K562 (cell line): ENCODE data around the gene CC2D2B. TPM values are rescaled to one million over a fixed set of nuclear protein-coding genes. Genes with fewer than 3 reads are reported as not detected.

Experiments
- ATAC-seq: fragments of 200-7000 bp; cut with Tn5 transposase; 3 replicates; pipeline ENCODE4 v1.9.1; 2020; ENCODE audit warnings: moderate library complexity
- BruUV-seq: library from RNA; stranded (reverse); fragments of 400-500 nt; replicated peaks from 2 replicates; lab custom pipeline; 2021; lab: Mats Ljungman, UMichigan
- CTCF ChIA-PET: fragments of 300-600 bp; formaldehyde crosslinking; extraction: SDS; loops from one replicate; lab custom pipeline; 2021; ENCODE audit warnings: low intra/inter-chr PET ratio; lab: Yijun Ruan, JAX
- POLR2A ChIA-PET: fragments of 300-600, 350-650 bp; sonication (Branson Sonifier 250); formaldehyde crosslinking; extraction: SDS; loops from one replicate; lab custom pipeline; 2021; ENCODE audit warnings: antibody characterized with exemption, inconsistent platforms; lab: Yijun Ruan, JAX
- DNase-seq, 4 experiments: peaks; one replicate each; pipeline versions ENCODE4 v3.0.0 to v3.0.0-alpha.2; 2011 to 2018; ENCODE audit warnings: low spot score in 3 of 4, mixed read lengths in 3 of 4; ENCODE audit errors: extremely low read depth in 1 of 4
- FAIRE-seq: peaks from 2 replicates; lab custom pipeline; 2011; peaks lifted over from hg19 to GRCh38; lab: Jason Lieb, UNC
- H2AFZ ChIP-seq: 2 replicates; pipeline ENCODE4 v1.6.0; 2011; ENCODE audit warnings: low read depth, low read length, control low read depth, inconsistent platforms
- H3K27ac ChIP-seq: fragments of 200-600 bp; 3 replicates; pipeline ENCODE4 v1.8.0; 2011; ENCODE audit warnings: low read depth, mild to moderate bottlenecking, control low read depth, inconsistent platforms, low read length, moderate library complexity, mixed read lengths; ENCODE audit errors: extremely low read depth
- H3K27me3 ChIP-seq, 2 experiments: fragments of 300-600 bp in 1 of 2; 2 replicates in 1 of 2; 3 replicates in 1 of 2; pipeline versions ENCODE4 v1.6.0 to v1.8.0; 2011; ENCODE audit warnings: inconsistent platforms in 2 of 2, low read length in 2 of 2, mild to moderate bottlenecking in 1 of 2, mixed read lengths in 1 of 2, moderate library complexity in 1 of 2; ENCODE audit not compliant: control insufficient read depth in 2 of 2, insufficient read depth in 2 of 2
- H3K36me3 ChIP-seq: fragments of 300-600 bp; 3 replicates; pipeline ENCODE4 v1.8.0; 2011; ENCODE audit warnings: mild to moderate bottlenecking, low read length, inconsistent platforms; ENCODE audit not compliant: control insufficient read depth, insufficient read depth
- H3K4me1 ChIP-seq, 2 experiments: fragments of 200-600 bp in 1 of 2; replicated peaks in 1 of 2; 2 replicates in 1 of 2; 3 replicates in 1 of 2; pipeline versions ENCODE4 v1.5.1 to v1.8.0; 2011; ENCODE audit warnings: inconsistent platforms in 2 of 2, low read length in 2 of 2, mild to moderate bottlenecking in 1 of 2, mixed read lengths in 1 of 2, moderate library complexity in 1 of 2; ENCODE audit not compliant: control insufficient read depth in 2 of 2, insufficient read depth in 2 of 2
- H3K4me2 ChIP-seq: 2 replicates; pipeline ENCODE4 v1.6.1; 2011; ENCODE audit warnings: low read length, control low read depth, inconsistent platforms, mixed read lengths; ENCODE audit not compliant: insufficient read depth
- H3K4me3 ChIP-seq: fragments of 200-600 bp; sonication (generic), shearing (Covaris generic); 2 replicates; pipeline ENCODE4 v1.5.1; 2016; ENCODE audit warnings: control low read depth, inconsistent platforms
- H3K79me2 ChIP-seq: fragments of 200-600 bp; 3 replicates; pipeline ENCODE4 v1.8.0; 2011; ENCODE audit warnings: low read length, inconsistent platforms; ENCODE audit not compliant: control insufficient read depth, insufficient read depth
- H3K9ac ChIP-seq, 2 experiments: 2 replicates each; pipeline versions ENCODE4 v1.6.0 to v1.6.1; 2011; ENCODE audit warnings: low read depth in 2 of 2, low read length in 2 of 2, control low read depth in 1 of 2, inconsistent platforms in 1 of 2, mild to moderate bottlenecking in 1 of 2, mixed read lengths in 1 of 2; ENCODE audit not compliant: insufficient read depth in 1 of 2
- H3K9me1 ChIP-seq: one replicate; pipeline ENCODE4 v1.6.0; 2011; ENCODE audit warnings: inconsistent platforms, mild to moderate bottlenecking, low read length, moderate library complexity; ENCODE audit not compliant: control insufficient read depth, insufficient read depth
- H3K9me3 ChIP-seq: replicated peaks from 2 replicates; pipeline ENCODE4 v1.5.1; 2011; ENCODE audit warnings: low read depth, low read length, inconsistent platforms; ENCODE audit not compliant: control insufficient read depth, insufficient read depth
- H4K20me1 ChIP-seq: replicated peaks from 2 replicates; pipeline ENCODE4 v1.6.1; 2011; ENCODE audit warnings: low read length, inconsistent platforms, mixed read lengths; ENCODE audit not compliant: control insufficient read depth, insufficient read depth
- CREB1 ChIP-seq, 2 experiments: sonication (generic) in 1 of 2; formaldehyde crosslinking in 1 of 2; IDR thresholded peaks; 2 replicates each; pipeline versions ENCODE4 v1.6.1 to v1.8.0; 2012 to 2022; ENCODE audit warnings: inconsistent platforms in 1 of 2, mild to moderate bottlenecking in 1 of 2, missing genetic modification reagents in 1 of 2, moderate library complexity in 1 of 2
- CTBP1 ChIP-seq: fragments of 450-650 bp; IDR thresholded peaks from 2 replicates; pipeline ENCODE4 v1.6.1; 2016; ENCODE audit warnings: borderline replicate concordance
- ESRRB ChIP-seq: fragments of 250-450 bp; sonication (Bioruptor Pico); IDR thresholded peaks from 2 replicates; pipeline ENCODE4 v1.5.0; 2020; ENCODE audit warnings: mild to moderate bottlenecking, moderate library complexity, borderline replicate concordance
- ETS1 ChIP-seq: conservative IDR thresholded peaks from 2 replicates; pipeline ENCODE4 v1.6.1; 2011; ENCODE audit warnings: low read depth, mild to moderate bottlenecking, low read length; ENCODE audit not compliant: control insufficient read depth
- FOXJ2 ChIP-seq: fragments of 200-800 bp; sonication (Bioruptor generic); IDR thresholded peaks from 2 replicates; pipeline ENCODE4 v1.6.1; 2016; ENCODE audit warnings: missing genetic modification characterization, missing compliant biosample characterization
- IRF9 ChIP-seq: fragments of 450-650 bp; IDR thresholded peaks from 2 replicates; pipeline ENCODE4 v1.6.1; 2016; ENCODE audit warnings: missing biosample characterization, missing genetic modification characterization
- MCM3 ChIP-seq: fragments of 450-650 bp; IDR thresholded peaks from 2 replicates; pipeline ENCODE4 v1.6.1; 2016
- MECOM ChIP-seq: fragments of 250-450 bp; sonication (Bioruptor Pico); IDR thresholded peaks from 2 replicates; pipeline ENCODE4 v1.8.0; 2022; ENCODE audit warnings: inconsistent platforms
- PHB ChIP-seq: fragments of 250-450 bp; sonication (Bioruptor Pico); IDR thresholded peaks from 2 replicates; pipeline ENCODE4 v1.5.0; 2021
- PPARD ChIP-seq: fragments of 250-450 bp; sonication (Bioruptor Pico); IDR thresholded peaks from 2 replicates; pipeline ENCODE4 v1.8.0; 2022; ENCODE audit warnings: inconsistent platforms, mild to moderate bottlenecking, moderate library complexity
- SIRT6 ChIP-seq: IDR thresholded peaks from one replicate; pipeline ENCODE4 v1.6.1; 2012; ENCODE audit warnings: low read depth, mild to moderate bottlenecking, control low read depth, inconsistent platforms, low read length, moderate library complexity
- SLC30A9 ChIP-seq: fragments of 250-450 bp; sonication (Bioruptor Pico); IDR thresholded peaks from 2 replicates; pipeline ENCODE4 v1.8.0; 2022; ENCODE audit warnings: mild to moderate bottlenecking, moderate library complexity
- TEAD1 ChIP-seq, 2 experiments: fragments of 450-650 bp in 1 of 2; sonication (generic) in 1 of 2; formaldehyde crosslinking; IDR thresholded peaks; 2 replicates each; pipeline versions ENCODE4 v1.4.0 to v1.8.0; 2020 to 2022; ENCODE audit warnings: mild to moderate bottlenecking in 2 of 2, missing genetic modification reagents in 1 of 2
- THRAP3 ChIP-seq: fragments of 450-650 bp; IDR thresholded peaks from 2 replicates; pipeline ENCODE4 v1.6.1; 2016; ENCODE audit warnings: mild to moderate bottlenecking, inconsistent platforms, borderline replicate concordance
- ZBTB26 ChIP-seq: fragments of 450-650 bp; formaldehyde crosslinking; IDR thresholded peaks from 2 replicates; pipeline ENCODE4 v1.4.0; 2022; ENCODE audit warnings: missing genetic modification characterization
- ZBTB7A ChIP-seq: IDR thresholded peaks from 2 replicates; pipeline ENCODE4 v1.6.1; 2011; ENCODE audit warnings: low read depth, mild to moderate bottlenecking, low read length, moderate library complexity, borderline replicate concordance; ENCODE audit not compliant: control insufficient read depth
- ZC3H11A ChIP-seq: IDR thresholded peaks from 2 replicates; pipeline ENCODE4 v1.6.1; 2012; ENCODE audit warnings: low read depth, low read length, improper control_type of control experiment
- ZNF165 ChIP-seq: fragments of 250-450 bp; sonication (Bioruptor Pico); IDR thresholded peaks from 2 replicates; pipeline ENCODE4 v1.4.0; 2020; ENCODE audit warnings: borderline replicate concordance
- ZNF830 ChIP-seq: fragments of 250-450 bp; sonication (Bioruptor Pico); IDR thresholded peaks from 2 replicates; pipeline ENCODE4 v1.5.0; 2021; ENCODE audit warnings: mild to moderate bottlenecking
- WGBS: fragments of 100-300 bp; shearing (Covaris generic); methylation state at CpG from one replicate; pipeline ENCODE4 v1.1.6; 2016; ENCODE audit warnings: low coverage, mixed read lengths; ENCODE audit not compliant: insufficient coverage; ENCODE audit errors: missing lambda C conversion rate; 5-methylcytosine and 5-hydroxymethylcytosine counted together
- in situ Hi-C: fragments of 300-500 bp; cut with MboI; formaldehyde crosslinking; loops from 4 replicates; pipeline ENCODE4 v1.15.0; 2018; ENCODE audit warnings: inconsistent platforms, mixed read lengths
- intact Hi-C: fragments of 100-400 bp; cut with micrococcal nuclease; formaldehyde crosslinking; loops from 2 replicates; pipeline ENCODE4 v1.14.2; 2022
- polyA plus RNA-seq, 8 experiments: library from polyadenylated mRNA; depleted of rRNA in 4 of 8; stranded (reverse) in 5 of 8; unstranded in 3 of 8; fragments of >200 nt; fragmentation: Nextera tagmentation in 2 of 8; fragmentation: Illumina TruSeq in 1 of 8; extraction: Ambion mirVana in 2 of 8; extraction: Trizol in 1 of 8; gene quantifications; 2 replicates each; pipeline versions ENCODE4 v1.2.1 to v1.2.3, GENCODE V29; 2011 to 2014; ENCODE audit warnings: inconsistent platforms in 1 of 8, missing spikeins in 1 of 8
- total RNA-seq, 7 experiments: library from RNA; depleted of rRNA in 6 of 7; stranded (reverse); fragments of >200 nt in 6 of 7; fragmentation: Illumina TruSeq in 2 of 7; extraction: Trizol in 2 of 7; gene quantifications; 2 replicates each; pipeline versions ENCODE4 v1.2.1 to v1.2.3, GENCODE V29; 2011 to 2021; ENCODE audit warnings: low replicate concordance in 1 of 7

CC2D2B gene
- total and polyA plus RNA-seq, 9 of the 15 experiments (the other 6 are each of a cell fraction or from before 2014, with no cell fraction given), result 0.10 to 0.34 (median 0.20) TPM; not detected in 5

- no peak for FAIRE-seq
- Histone ChIP-seq H3K9ac (no peak overlapping the region), H3K4me1 (peaks cover 7 to 9% of the 10 kb centered on the region in 2 experiments; a peak in 4 of 5 replicates), H3K27me3 (no peaks in the 10 kb centered on the region), H4K20me1 (no peaks in the 10 kb centered on the region), H3K9me3 (no peaks in the 10 kb centered on the region), H3K9me1 (no peaks in the 10 kb centered on the region), H3K27ac (no peak overlapping the region), H3K79me2 (peaks cover 8% of the 10 kb centered on the region; the same call in 2 of the 3 replicates), H2AFZ (no peak overlapping the region), H3K4me3 (no peak overlapping the region), H3K4me2 (no peak overlapping the region), H3K36me3 (no peaks in the 10 kb centered on the region)
- 59% methylated on average over 2 of the region's 4 CpGs for WGBS
- no peak for TF ChIP-seq CTBP1
- TF ChIP-seq MECOM (CRISPR knock-in tag), result no peak
- TF ChIP-seq PHB (CRISPR knock-in tag), result no peak
- TF ChIP-seq SIRT6, result no peak
- no peak for TF ChIP-seq FOXJ2 (tag)
- no peak for TF ChIP-seq THRAP3
- TF ChIP-seq ZBTB26, result no peak
- no peak for TF ChIP-seq MCM3
- TF ChIP-seq ESRRB (CRISPR knock-in tag), result no peak
- TF ChIP-seq ZNF165 (CRISPR knock-in tag), result no peak
- TF ChIP-seq SLC30A9, result no peak
- TF ChIP-seq TEAD1 (CRISPR knock-in tag; IDR thresholded peaks at IDR 0.05), result no peak
- TF ChIP-seq ZNF830 (CRISPR knock-in tag), result no peak
- TF ChIP-seq CREB1 (IDR thresholded peaks at IDR 0.05), result no peak
- no peak for TF ChIP-seq CREB1 (CRISPR knock-in tag; IDR thresholded peaks at IDR 0.05)
- no peak for TF ChIP-seq PPARD (CRISPR knock-in tag)
- TF ChIP-seq IRF9 (tag), result no peak
- no peak for TF ChIP-seq ZBTB7A
- TF ChIP-seq ZC3H11A, result no peak
- no peak for TF ChIP-seq ETS1
- in situ Hi-C loops, result no loop called here
- no TSS peak for BruUV-seq
- CTCF ChIA-PET, result no interaction called here
- intact Hi-C loops, result no loop called here
- no peak for ATAC-seq
- no peak for DNase-seq
- POLR2A ChIA-PET, result interaction anchor here (1.3 kb wide), 1 partner anchor 91 kb away, joined by 4 read pairs; the partner anchor contains the start of gene ZNF518A
These were observed 131.0 kb downstream of the CC2D2B start for GRCh38 chr10:96038476-96039387.
